Astrocyte of the cerebellum (primary cell): ENCODE results near the gene LUZP1.
"Not testable (repeated sequence)": the region's sequence is repeated elsewhere in the genome, so short reads cannot be mapped to it uniquely, and the experiment has no call there.

Source experiments
- DNase-seq: peaks from one replicate; pipeline ENCODE4 v3.0.0-alpha.2; 2011; ENCODE audit warnings: low read depth
- H3K4me3 ChIP-seq: 2 replicates; pipeline ENCODE4 v1.5.1; 2011; ENCODE audit warnings: mild to moderate bottlenecking, low read depth, low read length, moderate library complexity
- in situ Hi-C: cut with HindIII; loops from 2 replicates; pipeline ENCODE4 v1.10.0; 2017; ENCODE audit warnings: low sequenced_read_pairs
- TF ChIP-seq, protein P1 (sequence below): IDR thresholded peaks from 2 replicates; pipeline ENCODE4 v1.5.1; 2012; ENCODE audit warnings: low read length, low read depth, moderate library complexity, mild to moderate bottlenecking; ENCODE audit errors: missing control alignments

Gene LUZP1

DNA sequence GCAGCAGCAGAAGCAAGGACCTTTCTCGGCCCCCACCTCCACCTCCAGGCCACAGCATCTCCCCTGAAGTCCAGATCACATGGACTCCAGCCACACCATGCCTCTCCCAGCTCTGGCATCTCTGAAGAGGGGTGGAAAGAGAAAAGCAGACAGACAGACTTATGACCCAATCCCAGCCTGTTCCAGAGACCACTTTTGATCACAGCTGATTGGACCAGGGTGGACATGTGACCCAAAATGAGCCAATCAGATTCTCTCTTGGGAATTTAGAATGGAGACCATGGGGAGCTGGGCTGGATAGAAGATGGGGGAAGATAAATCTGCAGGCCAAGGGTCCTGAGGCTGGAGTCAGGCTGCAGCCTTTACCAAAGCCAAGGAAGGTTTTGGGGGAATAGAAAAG, 32.2 kb upstream of the LUZP1 start:
- in situ Hi-C loops: no loop called here
- no peak overlapping the region for H3K4me3 ChIP-seq
- TF ChIP-seq, protein P1, sequence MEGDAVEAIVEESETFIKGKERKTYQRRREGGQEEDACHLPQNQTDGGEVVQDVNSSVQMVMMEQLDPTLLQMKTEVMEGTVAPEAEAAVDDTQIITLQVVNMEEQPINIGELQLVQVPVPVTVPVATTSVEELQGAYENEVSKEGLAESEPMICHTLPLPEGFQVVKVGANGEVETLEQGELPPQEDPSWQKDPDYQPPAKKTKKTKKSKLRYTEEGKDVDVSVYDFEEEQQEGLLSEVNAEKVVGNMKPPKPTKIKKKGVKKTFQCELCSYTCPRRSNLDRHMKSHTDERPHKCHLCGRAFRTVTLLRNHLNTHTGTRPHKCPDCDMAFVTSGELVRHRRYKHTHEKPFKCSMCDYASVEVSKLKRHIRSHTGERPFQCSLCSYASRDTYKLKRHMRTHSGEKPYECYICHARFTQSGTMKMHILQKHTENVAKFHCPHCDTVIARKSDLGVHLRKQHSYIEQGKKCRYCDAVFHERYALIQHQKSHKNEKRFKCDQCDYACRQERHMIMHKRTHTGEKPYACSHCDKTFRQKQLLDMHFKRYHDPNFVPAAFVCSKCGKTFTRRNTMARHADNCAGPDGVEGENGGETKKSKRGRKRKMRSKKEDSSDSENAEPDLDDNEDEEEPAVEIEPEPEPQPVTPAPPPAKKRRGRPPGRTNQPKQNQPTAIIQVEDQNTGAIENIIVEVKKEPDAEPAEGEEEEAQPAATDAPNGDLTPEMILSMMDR: no peak
- no peak for DNase-seq

DNA sequence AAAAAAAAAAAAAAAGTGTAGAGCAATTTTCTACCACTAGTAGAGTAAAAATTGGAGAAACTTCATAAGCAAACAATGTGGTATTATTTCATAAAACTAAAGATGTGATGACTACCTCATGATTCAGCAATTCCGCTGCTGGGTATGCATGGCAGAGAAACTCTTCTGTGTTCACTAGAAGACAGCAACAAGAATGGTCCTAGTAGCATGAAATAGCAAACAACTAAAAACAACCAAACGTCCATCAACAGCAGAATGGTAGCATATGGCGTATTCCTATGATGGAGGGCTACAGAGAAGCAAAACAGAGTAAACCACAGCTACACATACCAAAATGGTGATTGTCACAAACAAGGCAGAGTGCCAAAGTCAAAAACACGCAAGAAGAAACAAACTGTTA, 29.7 kb upstream of the LUZP1 start:
- H3K4me3 ChIP-seq: no peak overlapping the region
- DNase-seq: peak; percentile 87
- TF ChIP-seq, protein P1: no peak
- in situ Hi-C loops: no loop called here

DNA sequence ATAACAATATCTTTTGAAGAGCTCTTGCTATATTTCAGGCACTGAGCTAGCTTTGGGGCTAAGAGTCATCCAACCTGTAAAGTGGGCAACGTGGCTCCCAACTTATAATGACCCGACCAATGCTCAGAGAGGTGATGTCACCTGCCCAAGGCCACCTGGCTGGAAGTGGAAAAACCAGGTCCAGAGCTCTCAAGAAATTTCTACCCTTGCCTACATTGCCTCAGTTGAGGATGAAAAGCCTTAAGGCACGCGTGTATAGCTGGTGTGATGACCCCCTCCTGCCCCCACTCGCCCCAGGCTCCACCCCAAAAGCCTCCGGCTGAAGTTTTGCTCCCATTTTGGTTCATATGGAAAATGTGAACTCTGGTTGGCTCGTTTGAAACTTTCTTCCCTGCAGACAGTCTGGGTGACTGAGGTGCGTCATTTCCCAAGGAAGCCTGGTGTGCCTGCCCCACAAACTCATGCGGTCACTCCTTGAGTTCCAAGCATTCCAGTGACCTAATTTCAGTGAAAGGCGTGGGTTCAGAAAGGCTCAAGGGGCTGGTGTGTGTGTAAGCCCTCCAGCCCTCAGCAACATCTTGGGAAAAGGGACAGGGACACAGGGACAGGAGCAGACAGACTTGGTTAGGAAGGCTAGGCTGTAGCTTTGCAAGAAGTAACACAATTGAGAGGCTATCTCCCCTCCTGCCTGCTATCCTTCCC, 28.1 kb upstream of the LUZP1 start:
- in situ Hi-C loops: no loop called here
- TF ChIP-seq, protein P1: no peak
- DNase-seq: peak; percentile 96
- no peak overlapping the region for H3K4me3 ChIP-seq

DNA sequence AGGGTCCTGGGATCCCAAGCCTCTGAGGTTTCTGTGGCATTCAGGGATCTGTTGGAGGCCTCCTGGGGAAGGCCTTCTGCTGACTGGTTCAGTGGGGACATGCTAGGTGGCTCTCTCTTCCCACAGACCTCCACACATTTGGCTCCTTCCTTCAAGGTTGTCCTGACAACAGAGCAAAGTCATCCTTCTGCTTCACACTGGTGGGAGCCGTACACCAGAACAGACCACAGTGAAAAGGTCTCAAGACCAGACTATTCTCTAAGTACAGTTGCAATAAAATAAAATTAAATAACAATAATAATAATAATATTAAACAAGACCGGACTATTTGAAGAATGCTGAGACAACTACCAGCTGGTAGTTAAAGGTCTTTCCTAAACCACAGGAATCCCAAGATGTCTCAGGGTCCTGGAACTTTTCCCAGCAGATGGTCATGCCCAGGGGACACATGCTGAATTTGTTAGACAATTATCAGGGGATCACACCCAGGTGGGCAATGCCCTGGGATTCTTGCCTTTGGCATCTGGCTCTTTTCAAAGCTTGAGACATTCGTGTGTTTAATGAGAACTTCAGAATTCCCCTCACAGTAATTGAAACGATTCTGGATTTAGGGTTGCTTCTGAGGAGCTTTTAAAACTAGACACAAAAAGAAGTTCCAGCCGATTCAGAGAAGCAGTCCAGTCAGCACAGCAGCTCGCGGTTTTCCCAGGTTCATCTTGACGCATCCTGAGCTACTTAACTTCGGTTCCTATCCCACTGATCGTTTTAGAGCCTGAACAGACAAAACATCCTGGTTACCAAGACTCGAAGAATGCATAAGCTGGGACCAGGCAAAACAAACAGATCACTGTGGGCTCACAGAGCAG, 25.7 kb upstream of the LUZP1 start:
- TF ChIP-seq, protein P1: no peak
- H3K4me3 ChIP-seq: no peak overlapping the region
- peak; percentile 85 for DNase-seq
- in situ Hi-C loops: no loop called here

DNA sequence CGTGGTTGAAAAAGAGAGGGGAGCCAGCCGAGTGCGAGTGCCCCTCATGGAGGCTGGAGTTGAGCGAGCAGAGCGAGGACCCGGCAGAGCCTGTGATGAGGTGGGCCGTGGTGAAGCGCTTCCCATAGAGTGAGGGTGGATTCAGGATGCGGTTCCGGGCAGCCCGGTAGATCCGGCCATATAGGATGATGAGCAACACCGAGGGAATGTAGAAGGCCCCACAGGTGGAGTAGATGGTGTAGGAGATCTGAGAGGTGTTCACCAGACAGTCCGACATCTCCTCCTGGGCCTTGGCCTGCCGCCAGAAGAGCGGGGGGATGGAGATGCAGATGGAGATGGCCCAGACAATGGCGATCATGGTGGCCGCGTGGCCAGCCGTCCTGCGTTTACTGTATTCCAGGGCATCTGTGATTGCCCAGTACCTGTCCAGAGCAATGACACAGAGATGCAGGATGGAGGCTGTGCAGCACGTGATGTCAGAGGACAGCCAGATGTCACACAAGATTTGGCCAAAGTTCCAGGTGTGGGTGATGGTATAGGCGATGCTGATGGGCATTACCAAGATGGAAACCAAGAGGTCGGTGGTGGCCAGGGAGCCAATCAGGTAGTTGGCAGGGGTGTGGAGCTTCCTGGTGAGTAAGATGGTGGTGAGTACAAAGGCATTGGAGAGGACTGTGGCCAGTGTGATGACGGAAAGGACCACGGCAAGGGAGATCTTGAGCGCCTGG, 24.9 kb upstream of the LUZP1 start:
- TF ChIP-seq, protein P1: no peak
- H3K4me3 ChIP-seq: no peak overlapping the region
- DNase-seq: no peak
- in situ Hi-C loops: no loop called here

DNA sequence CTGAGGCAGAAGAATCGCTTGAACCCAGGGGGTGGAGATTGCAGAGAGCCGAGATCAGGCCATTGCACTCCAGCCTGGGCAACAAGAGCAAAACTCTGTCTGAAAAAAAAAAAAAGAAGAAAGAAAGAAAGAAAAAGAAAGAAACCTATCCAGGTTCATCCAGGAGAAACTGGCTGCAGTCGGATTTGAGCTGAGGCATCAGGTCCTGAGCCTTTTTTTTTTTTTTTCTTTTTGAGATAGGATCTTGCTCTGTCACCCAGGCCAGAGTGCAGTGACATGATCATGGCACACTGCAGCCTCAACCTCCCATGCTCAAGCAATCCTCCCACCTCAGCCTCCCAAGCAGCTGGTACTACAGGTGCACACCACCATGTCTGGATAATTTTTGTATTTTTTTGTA, 22.5 kb upstream of the LUZP1 start:
- in situ Hi-C loops: no loop called here
- DNase-seq: no peak
- TF ChIP-seq, protein P1: no peak
- no peak overlapping the region for H3K4me3 ChIP-seq

DNA sequence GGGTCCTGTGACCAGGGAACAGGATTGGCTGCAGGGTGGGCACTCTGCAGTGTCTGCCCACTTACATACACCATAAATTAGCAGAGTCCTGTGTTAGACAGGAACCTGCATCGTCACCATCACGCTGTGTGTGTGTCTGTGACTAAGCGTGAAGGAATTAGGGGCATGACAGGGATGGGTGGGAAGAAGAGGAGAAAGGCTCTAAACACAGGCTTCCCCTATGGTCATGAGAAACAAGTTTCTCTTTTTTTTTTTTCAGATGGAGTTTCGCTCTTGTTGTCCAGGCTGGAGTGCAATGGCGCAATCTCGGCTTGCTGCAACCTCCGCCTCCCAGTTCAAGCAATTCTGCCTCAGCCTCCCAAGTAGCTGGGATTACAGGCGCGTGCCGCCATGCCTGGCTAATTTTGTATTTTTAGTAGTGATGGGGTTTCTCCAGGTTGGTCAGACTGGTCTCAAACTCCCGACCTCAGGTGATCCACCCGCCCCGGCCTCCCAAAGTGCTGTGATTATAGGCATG, 20.3 kb upstream of the LUZP1 start:
- not testable (repeated sequence) for H3K4me3 ChIP-seq
- DNase-seq: peak; percentile 71
- in situ Hi-C loops: loop anchor here (5.0 to 10.0 kb wide), 2 partner anchors 73 to 204 kb away; no protein-coding TSS in a partner anchor
